Liver (tissue), 9 donors: ENCODE results near the gene FAM25A. TPM values are rescaled to one million over a fixed set of nuclear protein-coding genes. Genes with fewer than 3 reads are reported as not detected.
A peak's percentile ranks its signal among the peaks of the same experiment; 100 is the strongest.
"Not testable (repeated sequence)": the region's sequence is repeated elsewhere in the genome, so short reads cannot be mapped to it uniquely, and the experiment has no call there.

Experiments used
- DNase-seq: peaks from one replicate; pipeline ENCODE4 v3.0.0-alpha.2; 2017; ENCODE audit warnings: low spot score
- H3K27ac ChIP-seq, 2 donors: one replicate each; pipeline ENCODE4 v1.7.0; 2013; ENCODE audit warnings: inconsistent platforms in 2 of 2, low read length in 2 of 2, control low read depth in 1 of 2, low read depth in 1 of 2, mild to moderate bottlenecking in 1 of 2
- H3K27me3 ChIP-seq, 4 donors: one replicate each; pipeline versions ENCODE4 v1.6.1 to v1.7.0; 2013; ENCODE audit warnings: low read length in 3 of 4, inconsistent platforms in 1 of 4, mild to moderate bottlenecking in 1 of 4, moderate library complexity in 1 of 4; ENCODE audit not compliant: control insufficient read depth in 4 of 4, insufficient read depth in 4 of 4
- H3K36me3 ChIP-seq, 4 donors: one replicate each; pipeline versions ENCODE4 v1.6.1 to v1.7.0; 2013; ENCODE audit warnings: low read length in 3 of 4, mild to moderate bottlenecking in 3 of 4, low read depth in 1 of 4, moderate library complexity in 1 of 4; ENCODE audit not compliant: control insufficient read depth in 4 of 4, insufficient read depth in 3 of 4
- H3K4me1 ChIP-seq, 4 donors: one replicate each; pipeline versions ENCODE4 v1.6.1 to v1.7.0; 2013; ENCODE audit warnings: low read length in 3 of 4, mild to moderate bottlenecking in 3 of 4, moderate library complexity in 1 of 4; ENCODE audit not compliant: control insufficient read depth in 4 of 4, insufficient read depth in 4 of 4
- H3K4me3 ChIP-seq, 3 donors: one replicate each; pipeline versions ENCODE4 v1.6.1 to v1.7.0; 2013; ENCODE audit warnings: low read length in 3 of 3, control low read depth in 1 of 3, low read depth in 1 of 3, mild to moderate bottlenecking in 1 of 3
- H3K9ac ChIP-seq, 2 donors: one replicate each; pipeline ENCODE4 v1.7.0; 2013; ENCODE audit warnings: low read length in 2 of 2, mild to moderate bottlenecking in 2 of 2, moderate library complexity in 2 of 2, control low read depth in 1 of 2, low read depth in 1 of 2
- H3K9me3 ChIP-seq, 4 donors: one replicate each; pipeline versions ENCODE4 v1.6.1 to v1.7.0; 2013; ENCODE audit warnings: low read length in 3 of 4; ENCODE audit not compliant: control insufficient read depth in 4 of 4
- EGR1 ChIP-seq, 2 donors: IDR thresholded peaks; 2 replicates each; pipeline ENCODE4 v1.6.1; 2016 to 2018; ENCODE audit warnings: antibody characterized with exemption in 2 of 2, low read depth in 2 of 2
- FOXA1 ChIP-seq: IDR thresholded peaks from 2 replicates; pipeline ENCODE4 v1.6.1; 2016; ENCODE audit warnings: antibody characterized with exemption
- HNF4A ChIP-seq, 2 donors: conservative IDR thresholded peaks; 2 replicates each; pipeline ENCODE4 v1.6.1; 2016; ENCODE audit warnings: antibody characterized with exemption in 2 of 2, mild to moderate bottlenecking in 2 of 2
- JUND ChIP-seq, 2 donors: IDR thresholded peaks; 2 replicates each; pipeline ENCODE4 v1.6.1; 2016; ENCODE audit warnings: antibody characterized with exemption in 2 of 2
- NR2F2 ChIP-seq: IDR thresholded peaks from 2 replicates; pipeline ENCODE4 v1.6.1; 2016; ENCODE audit warnings: antibody characterized with exemption
- RAD21 ChIP-seq, 2 donors: IDR thresholded peaks; 2 replicates each; pipeline ENCODE4 v1.6.1; 2016; ENCODE audit warnings: antibody characterized with exemption in 2 of 2, mild to moderate bottlenecking in 2 of 2
- SP1 ChIP-seq: IDR thresholded peaks from 2 replicates; pipeline ENCODE4 v1.6.1; 2018; ENCODE audit warnings: antibody characterized with exemption, mild to moderate bottlenecking
- YY1 ChIP-seq: IDR thresholded peaks from 2 replicates; pipeline ENCODE4 v1.6.1; 2016; ENCODE audit warnings: antibody characterized with exemption, mild to moderate bottlenecking
- WGBS: extraction: QIAGEN DNeasy Blood & Tissue Kit; methylation state at CpG from one replicate; pipeline ENCODE4 v1.1.7; 2013; 5-methylcytosine and 5-hydroxymethylcytosine counted together
- polyA plus RNA-seq, 2 donors: library from polyadenylated mRNA; stranded (reverse) in 1 of 2; unstranded in 1 of 2; fragments of 200-250 nt in 1 of 2; fragments of >200 nt in 1 of 2; fragmentation: Nextera tagmentation in 1 of 2; extraction: Ambion mirVana in 1 of 2; gene quantifications; one replicate each; pipeline versions ENCODE4 v1.2.1 to v1.2.3, GENCODE V29; 2013 to 2015
- total RNA-seq, 2 donors: library from RNA; depleted of rRNA; stranded (reverse); fragments of >200 nt; gene quantifications; one replicate each; pipeline ENCODE4 v1.2.3, GENCODE V29; 2014
- TF ChIP-seq, protein P1 (sequence below): fragments of 150-350 bp; IDR thresholded peaks from 2 replicates; pipeline ENCODE4 v1.5.1; 2017; ENCODE audit warnings: improper control_type of control experiment, low read depth, low read length; ENCODE audit not compliant: missing input control
- TF ChIP-seq, protein P2 (sequence below): IDR thresholded peaks from 2 replicates; pipeline ENCODE4 v1.6.1; 2016; ENCODE audit warnings: antibody characterized with exemption
- TF ChIP-seq, protein P3 (sequence below): IDR thresholded peaks from 2 replicates; pipeline ENCODE4 v1.6.1; 2016; ENCODE audit warnings: antibody characterized with exemption
- TF ChIP-seq, protein P4 (sequence below): IDR thresholded peaks from 2 replicates; pipeline ENCODE4 v1.6.1; 2016; ENCODE audit warnings: antibody characterized with exemption
- donor health status: healthy.
- donor health status: healthy.
- donor health status: healthy.
- donor health status: healthy.
- donor health status: healthy.

Gene FAM25A
- total RNA-seq, result not detected
- not detected for polyA plus RNA-seq

DNA sequence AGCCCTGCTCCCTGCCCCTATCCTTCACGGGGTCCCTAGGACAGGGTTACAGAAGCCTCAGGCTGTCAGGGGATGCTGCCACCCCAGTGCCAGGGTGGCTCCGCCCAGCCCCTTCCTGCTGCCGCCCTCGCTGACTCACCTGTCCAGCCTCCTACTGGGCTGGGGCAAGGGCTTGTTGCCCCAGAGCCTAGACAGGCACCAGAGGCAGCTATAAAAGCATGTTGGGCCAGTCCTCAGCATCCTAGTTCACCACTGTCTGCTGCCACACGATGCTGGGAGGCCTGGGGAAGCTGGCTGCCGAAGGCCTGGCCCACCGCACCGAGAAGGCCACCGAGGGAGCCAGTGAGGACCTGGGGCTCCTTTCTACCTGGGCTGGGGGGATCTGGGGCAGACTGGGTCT, at the start of gene FAM25A:
FAM25A (plus strand) TSS at position 239 of the 400 bp plus-strand sequence; CDS start at position 270, 31 bp downstream.
- H3K27me3 ChIP-seq, H3K36me3 ChIP-seq, H3K9ac ChIP-seq, H3K4me3 ChIP-seq, H3K9me3 ChIP-seq, H3K4me1 ChIP-seq, H3K27ac ChIP-seq, DNase-seq: not testable (repeated sequence)
- 94% methylated on average over 9 of the region's 9 CpGs for WGBS

DNA sequence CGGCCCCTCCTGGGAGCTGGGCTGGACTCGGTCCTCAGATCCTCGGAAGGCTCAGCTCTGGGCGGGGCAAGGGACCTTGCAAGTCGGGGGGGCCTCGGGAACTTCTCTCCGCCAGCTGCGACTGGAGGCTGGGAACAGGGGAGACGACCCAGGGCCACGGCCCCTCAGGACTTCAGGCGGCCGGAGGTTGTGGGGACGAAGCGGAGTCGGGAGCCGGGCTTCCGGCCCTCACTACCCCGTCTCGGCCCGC, 49.2 kb upstream of the FAM25A start:
- no peak overlapping the region for H3K9ac ChIP-seq
- H3K4me3 ChIP-seq, result peak overlapping the region in 1 of 3 donors; percentile 37
- TF ChIP-seq, protein P1, sequence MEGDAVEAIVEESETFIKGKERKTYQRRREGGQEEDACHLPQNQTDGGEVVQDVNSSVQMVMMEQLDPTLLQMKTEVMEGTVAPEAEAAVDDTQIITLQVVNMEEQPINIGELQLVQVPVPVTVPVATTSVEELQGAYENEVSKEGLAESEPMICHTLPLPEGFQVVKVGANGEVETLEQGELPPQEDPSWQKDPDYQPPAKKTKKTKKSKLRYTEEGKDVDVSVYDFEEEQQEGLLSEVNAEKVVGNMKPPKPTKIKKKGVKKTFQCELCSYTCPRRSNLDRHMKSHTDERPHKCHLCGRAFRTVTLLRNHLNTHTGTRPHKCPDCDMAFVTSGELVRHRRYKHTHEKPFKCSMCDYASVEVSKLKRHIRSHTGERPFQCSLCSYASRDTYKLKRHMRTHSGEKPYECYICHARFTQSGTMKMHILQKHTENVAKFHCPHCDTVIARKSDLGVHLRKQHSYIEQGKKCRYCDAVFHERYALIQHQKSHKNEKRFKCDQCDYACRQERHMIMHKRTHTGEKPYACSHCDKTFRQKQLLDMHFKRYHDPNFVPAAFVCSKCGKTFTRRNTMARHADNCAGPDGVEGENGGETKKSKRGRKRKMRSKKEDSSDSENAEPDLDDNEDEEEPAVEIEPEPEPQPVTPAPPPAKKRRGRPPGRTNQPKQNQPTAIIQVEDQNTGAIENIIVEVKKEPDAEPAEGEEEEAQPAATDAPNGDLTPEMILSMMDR, result no peak
- H3K9me3 ChIP-seq, result no peaks in the 10 kb centered on the region
- H3K27me3 ChIP-seq, result no peaks in the 10 kb centered on the region
- no peak for DNase-seq
- peaks cover 0 to 40% (median 17%) of the 10 kb centered on the region in 4 donors for H3K4me1 ChIP-seq
- WGBS, result 32% methylated on average over 20 of the region's 20 CpGs
- no peaks in the 10 kb centered on the region for H3K36me3 ChIP-seq
- peak overlapping the region; percentile 53 to 56 for H3K27ac ChIP-seq

DNA sequence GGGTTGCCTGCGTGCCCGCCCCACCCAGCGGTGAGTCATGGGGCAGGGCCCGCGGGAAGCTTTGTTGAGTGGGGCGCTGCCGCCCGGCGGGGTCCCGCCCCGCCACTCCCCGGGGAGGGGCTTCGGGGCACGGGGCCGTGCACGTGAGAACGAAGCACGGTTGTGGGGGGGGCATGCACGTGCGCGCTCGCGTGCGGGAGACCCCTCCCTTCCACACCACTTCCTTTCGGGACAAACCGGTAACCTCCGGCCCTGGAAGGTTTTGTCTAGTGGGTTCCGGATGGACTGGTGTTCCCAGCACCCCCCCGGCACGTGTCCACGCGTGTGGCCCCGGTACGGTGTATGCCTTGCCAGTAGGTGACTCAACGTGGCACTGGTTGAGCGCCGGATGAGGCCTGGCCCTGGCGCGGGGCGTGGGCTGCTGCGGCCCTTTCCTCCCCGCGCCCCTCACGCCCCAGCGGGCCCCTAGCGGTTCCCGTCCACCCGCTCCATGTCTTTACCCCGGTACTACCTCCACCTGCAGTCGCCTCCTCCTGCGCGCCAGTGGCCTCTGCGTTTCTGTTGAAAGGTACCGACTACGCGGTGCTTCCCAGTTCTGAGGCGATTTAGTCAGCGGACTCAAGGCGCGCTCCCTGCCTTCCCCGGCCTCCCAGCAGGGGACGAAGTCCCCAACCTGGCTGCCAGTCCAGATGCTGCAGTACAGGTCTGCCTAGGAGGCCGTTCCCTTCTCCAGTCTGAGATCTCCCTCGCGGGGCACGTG, 48.7 kb upstream of the FAM25A start:
- Histone ChIP-seq H3K36me3 (no peaks in the 10 kb centered on the region), H3K27ac (peak overlapping the region; percentile 53 to 56), H3K9me3 (no peaks in the 10 kb centered on the region), H3K27me3 (no peaks in the 10 kb centered on the region), H3K4me3 (peak overlapping the region in 1 of 3 donors; percentile 37), H3K9ac (no peak overlapping the region), H3K4me1 (peaks cover 0 to 40% (median 16%) of the 10 kb centered on the region in 4 donors)
- peak; percentile 67 for DNase-seq
- WGBS, result 17% methylated on average over 66 of the region's 66 CpGs
- peak; percentile 31 for TF ChIP-seq SP1
- no peak for TF ChIP-seq FOXA1
- TF ChIP-seq, protein P2, sequence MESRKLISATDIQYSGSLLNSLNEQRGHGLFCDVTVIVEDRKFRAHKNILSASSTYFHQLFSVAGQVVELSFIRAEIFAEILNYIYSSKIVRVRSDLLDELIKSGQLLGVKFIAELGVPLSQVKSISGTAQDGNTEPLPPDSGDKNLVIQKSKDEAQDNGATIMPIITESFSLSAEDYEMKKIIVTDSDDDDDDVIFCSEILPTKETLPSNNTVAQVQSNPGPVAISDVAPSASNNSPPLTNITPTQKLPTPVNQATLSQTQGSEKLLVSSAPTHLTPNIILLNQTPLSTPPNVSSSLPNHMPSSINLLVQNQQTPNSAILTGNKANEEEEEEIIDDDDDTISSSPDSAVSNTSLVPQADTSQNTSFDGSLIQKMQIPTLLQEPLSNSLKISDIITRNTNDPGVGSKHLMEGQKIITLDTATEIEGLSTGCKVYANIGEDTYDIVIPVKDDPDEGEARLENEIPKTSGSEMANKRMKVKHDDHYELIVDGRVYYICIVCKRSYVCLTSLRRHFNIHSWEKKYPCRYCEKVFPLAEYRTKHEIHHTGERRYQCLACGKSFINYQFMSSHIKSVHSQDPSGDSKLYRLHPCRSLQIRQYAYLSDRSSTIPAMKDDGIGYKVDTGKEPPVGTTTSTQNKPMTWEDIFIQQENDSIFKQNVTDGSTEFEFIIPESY, result no peak
- TF ChIP-seq EGR1 (IDR thresholded peaks at IDR 0.05; ENCODE audit: low read depth in 2 of 2), result no peak
- peak in 1 of 2 donors; percentile 12 for TF ChIP-seq RAD21 (IDR thresholded peaks at IDR 0.05)
- TF ChIP-seq, protein P3, sequence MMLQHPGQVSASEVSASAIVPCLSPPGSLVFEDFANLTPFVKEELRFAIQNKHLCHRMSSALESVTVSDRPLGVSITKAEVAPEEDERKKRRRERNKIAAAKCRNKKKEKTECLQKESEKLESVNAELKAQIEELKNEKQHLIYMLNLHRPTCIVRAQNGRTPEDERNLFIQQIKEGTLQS, result peak; percentile 48
- TF ChIP-seq JUND (IDR thresholded peaks at IDR 0.05), result peak; percentile 77 to 85
- TF ChIP-seq YY1, result peak; percentile 35
- TF ChIP-seq, protein P4, sequence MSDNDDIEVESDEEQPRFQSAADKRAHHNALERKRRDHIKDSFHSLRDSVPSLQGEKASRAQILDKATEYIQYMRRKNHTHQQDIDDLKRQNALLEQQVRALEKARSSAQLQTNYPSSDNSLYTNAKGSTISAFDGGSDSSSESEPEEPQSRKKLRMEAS, result peak; percentile 73
- TF ChIP-seq HNF4A (conservative IDR thresholded peaks at IDR 0.05), result no peak
- no peak for TF ChIP-seq NR2F2
